K562 (cell line): ENCODE measurements around the gene NOM1. TPM values are rescaled to one million over a fixed set of nuclear protein-coding genes. Genes with fewer than 3 reads are reported as not detected.
A peak's percentile ranks its signal among the peaks of the same experiment; 100 is the strongest.

Source experiments
- CXXC5 ChIP-seq: fragments of 250-450 bp; sonication (Bioruptor Pico); IDR thresholded peaks from 2 replicates; pipeline ENCODE4 v1.8.0; 2022; ENCODE audit warnings: inconsistent platforms, mild to moderate bottlenecking, moderate library complexity
- HNRNPH1 ChIP-seq: fragments of 200-400 bp; formaldehyde crosslinking; optimal IDR thresholded peaks from 2 replicates; pipeline ENCODE3; 2017; ENCODE audit warnings: low read depth, mild to moderate bottlenecking, low read length, moderate library complexity
- HOMEZ ChIP-seq: fragments of 250-450 bp; sonication (Bioruptor Pico); IDR thresholded peaks from 2 replicates; pipeline ENCODE4 v1.4.0; 2020; ENCODE audit warnings: mild to moderate bottlenecking, moderate library complexity
- IRF1 ChIP-seq: sonication (generic); formaldehyde crosslinking; IDR thresholded peaks from 2 replicates; pipeline ENCODE4 v1.8.0; 2022; ENCODE audit warnings: missing genetic modification reagents, mild to moderate bottlenecking, borderline replicate concordance
- MCM3 ChIP-seq: fragments of 450-650 bp; IDR thresholded peaks from 2 replicates; pipeline ENCODE4 v1.6.1; 2016
- NELFE ChIP-seq: IDR thresholded peaks from 2 replicates; pipeline ENCODE4 v1.6.1; 2011; ENCODE audit warnings: mild to moderate bottlenecking; ENCODE audit not compliant: insufficient read depth, insufficient read length
- PHF21A ChIP-seq: fragments of 450-650 bp; IDR thresholded peaks from 2 replicates; pipeline ENCODE4 v1.6.1; 2017; ENCODE audit warnings: low read depth, borderline replicate concordance
- PTRF ChIP-seq: fragments of 450-650 bp; IDR thresholded peaks from 2 replicates; pipeline ENCODE4 v1.6.1; 2016; ENCODE audit warnings: mild to moderate bottlenecking, missing genetic modification characterization, missing compliant biosample characterization
- PTTG1 ChIP-seq: fragments of 450-650 bp; IDR thresholded peaks from 2 replicates; pipeline ENCODE4 v1.6.1; 2016; ENCODE audit warnings: low read depth, mild to moderate bottlenecking, missing genetic modification characterization, missing compliant biosample characterization
- TAL1 ChIP-seq: fragments of 450-650 bp; IDR thresholded peaks from 2 replicates; pipeline ENCODE4 v1.6.1; 2016; ENCODE audit warnings: mild to moderate bottlenecking
- TBP ChIP-seq: optimal IDR thresholded peaks from 2 replicates; pipeline ENCODE3; 2011; ENCODE audit warnings: low read depth, low read length, improper control_type of control experiment
- TRIM28 ChIP-seq: fragments of 450-650 bp; IDR thresholded peaks from 2 replicates; pipeline ENCODE4 v1.6.1; 2017
- ZBTB40 ChIP-seq, 2 experiments: fragments of 450-650 bp in 1 of 2; sonication (generic) in 1 of 2; formaldehyde crosslinking in 1 of 2; IDR thresholded peaks; 2 replicates each; pipeline versions ENCODE4 v1.7.1 to v1.9.0; 2016 to 2022; ENCODE audit warnings: inconsistent platforms in 1 of 2, mild to moderate bottlenecking in 1 of 2, missing genetic modification reagents in 1 of 2
- ZNF639 ChIP-seq, 2 experiments: fragments of 200-800 bp in 1 of 2; sonication (Bioruptor generic) in 1 of 2; sonication (generic) in 1 of 2; formaldehyde crosslinking in 1 of 2; IDR thresholded peaks in 1 of 2; conservative IDR thresholded peaks in 1 of 2; 2 replicates each; pipeline versions ENCODE4 v1.5.0 to v1.6.1; 2016 to 2020; ENCODE audit warnings: missing compliant biosample characterization in 1 of 2, missing genetic modification characterization in 1 of 2, missing genetic modification reagents in 1 of 2
- polyA plus RNA-seq, 8 experiments: library from polyadenylated mRNA; depleted of rRNA in 4 of 8; stranded (reverse) in 5 of 8; unstranded in 3 of 8; fragments of >200 nt; fragmentation: Nextera tagmentation in 2 of 8; fragmentation: Illumina TruSeq in 1 of 8; extraction: Ambion mirVana in 2 of 8; extraction: Trizol in 1 of 8; gene quantifications; 2 replicates each; pipeline versions ENCODE4 v1.2.1 to v1.2.3, GENCODE V29; 2011 to 2014; ENCODE audit warnings: inconsistent platforms in 1 of 8, missing spikeins in 1 of 8
- total RNA-seq, 7 experiments: library from RNA; depleted of rRNA in 6 of 7; stranded (reverse); fragments of >200 nt in 6 of 7; fragmentation: Illumina TruSeq in 2 of 7; extraction: Trizol in 2 of 7; gene quantifications; 2 replicates each; pipeline versions ENCODE4 v1.2.1 to v1.2.3, GENCODE V29; 2011 to 2021; ENCODE audit warnings: low replicate concordance in 1 of 7

Gene NOM1
- total and polyA plus RNA-seq, 9 of the 15 experiments (the other 6 are each of a cell fraction or from before 2014, with no cell fraction given) = 6.8 to 47.3 (median 37.4) TPM

- peak; percentile 96 for TF ChIP-seq ZBTB40 (IDR thresholded peaks at IDR 0.05)
- no peak for TF ChIP-seq ZBTB40 (CRISPR knock-in tag; IDR thresholded peaks at IDR 0.05)
- TF ChIP-seq TAL1 = no peak
- TF ChIP-seq HNRNPH1 = no peak
- TF ChIP-seq PHF21A = no peak
- no peak for TF ChIP-seq MCM3
- peak; percentile 97 for TF ChIP-seq TBP
- no peak for TF ChIP-seq TRIM28
- peak in 1 of 2 experiments; percentile 80; a peak in 2 of 4 replicates for TF ChIP-seq ZNF639 (CRISPR knock-in tag; conservative IDR thresholded peaks at IDR 0.05 in 1 of 2, IDR thresholded peaks at IDR 0.05 in 1 of 2)
- peak; percentile 97 for TF ChIP-seq CXXC5 (CRISPR knock-in tag)
- no peak for TF ChIP-seq PTRF (tag)
- TF ChIP-seq IRF1 (CRISPR knock-in tag) = peak; percentile 57; the same call in 1 of the 2 replicates
- TF ChIP-seq HOMEZ (CRISPR knock-in tag) = no peak
- TF ChIP-seq PTTG1 (tag) = no peak
- no peak for TF ChIP-seq NELFE
These were observed at the start of gene NOM1 (continued) for GRCh38 chr7:156949541-156950380.
